ENCODE measurements around the gene AP1S2. TPM values are rescaled to one million over a fixed set of nuclear protein-coding genes. Genes with fewer than 3 reads are reported as not detected.

AP1S2 gene
- total and polyA plus RNA-seq, 10 of the 15 experiments (the other 5 are each of a cell fraction or from before 2014, with no cell fraction given): 25.6 to 105 (median 50.7) TPM

GRCh38 chrX:15882704-15883539, 28.3 kb upstream of the AP1S2 start (continued):
- TF ChIP-seq DPF2 (IDR thresholded peaks at IDR 0.05): 0 out of 2 replicates have a peak, but pooled peaks have one; percentile 37
- TF ChIP-seq USF1 (IDR thresholded peaks at IDR 0.05; ENCODE audit: borderline replicate concordance, extremely low read length, insufficient read depth, low read depth, low read length): no peak
- no peak for TF ChIP-seq RELB (IDR thresholded peaks at IDR 0.05; ENCODE audit: low read depth)
- no peak for TF ChIP-seq ZZZ3 (IDR thresholded peaks at IDR 0.05; ENCODE audit: control insufficient read depth, insufficient read length, low read depth)
- no peak for TF ChIP-seq HDGF (IDR thresholded peaks at IDR 0.05)
- no peak for TF ChIP-seq MYB (IDR thresholded peaks at IDR 0.05; ENCODE audit: borderline replicate concordance, low read depth, low read length)
- TF ChIP-seq ATF3 (IDR thresholded peaks at IDR 0.05; ENCODE audit: borderline replicate concordance, extremely low read depth, low read depth, low read length): no peak
- no peak for TF ChIP-seq BCLAF1 (IDR thresholded peaks at IDR 0.05)
- peak; percentile 86 for TF ChIP-seq BMI1 (IDR thresholded peaks at IDR 0.05; ENCODE audit: borderline replicate concordance)
- no peak for TF ChIP-seq E2F8 (IDR thresholded peaks at IDR 0.05; ENCODE audit: low read depth, partially characterized antibody)
- TF ChIP-seq POLR2AphosphoS5 (IDR thresholded peaks at IDR 0.05; ENCODE audit: low read length): no peak
- peak; percentile 47; the same call in 1 of the 2 replicates for TF ChIP-seq SPI1 (IDR thresholded peaks at IDR 0.05; ENCODE audit: borderline replicate concordance, insufficient read depth, low read depth, low read length)
- no peak for TF ChIP-seq KLF5 (IDR thresholded peaks at IDR 0.05; ENCODE audit: partially characterized antibody)
- TF ChIP-seq TCF3 (IDR thresholded peaks at IDR 0.05; ENCODE audit: borderline replicate concordance, insufficient read depth, low read depth, low read length): no peak
- TF ChIP-seq TCF7 (IDR thresholded peaks at IDR 0.05; ENCODE audit: borderline replicate concordance): no peak
- no peak for TF ChIP-seq NR2C2 (IDR thresholded peaks at IDR 0.05; ENCODE audit: borderline replicate concordance, control insufficient read depth, insufficient read length, low read depth)
- TF ChIP-seq CHD2 (IDR thresholded peaks at IDR 0.05; ENCODE audit: borderline replicate concordance, low read depth, low read length): no peak
- no peak for TF ChIP-seq CREB1 (IDR thresholded peaks at IDR 0.05; ENCODE audit: low read depth)
- no peak for TF ChIP-seq SUZ12 (IDR thresholded peaks at IDR 0.05; ENCODE audit: unreplicated experiment)
- no peak for TF ChIP-seq EED (IDR thresholded peaks at IDR 0.05; ENCODE audit: low read depth)
- no peak for TF ChIP-seq IKZF2 (IDR thresholded peaks at IDR 0.05)

Measured in GM12878 (cell line).